Middle frontal gyrus (tissue), 1 donor: Measurements from ENCODE around the gene UGT3A1.
A peak's percentile ranks its signal among the peaks of the same experiment; 100 is the strongest.
"Not testable (repeated sequence)": the region's sequence is repeated elsewhere in the genome, so short reads cannot be mapped to it uniquely, and the experiment has no call there.

Experiments
- DNase-seq: peaks from one replicate; pipeline ENCODE4 v3.0.0-alpha.2; 2015; ENCODE audit warnings: low spot score; ENCODE audit errors: extremely low spot score

Gene UGT3A1

GRCh38 chr5:35990520-35990919, 670 bp downstream of the UGT3A1 start:
- no peak for DNase-seq

GRCh38 chr5:35988529-35988928, 2.7 kb downstream of the UGT3A1 start:
- no peak for DNase-seq

GRCh38 chr5:35987776-35988175, 3.4 kb downstream of the UGT3A1 start:
- no peak for DNase-seq

- no peak for DNase-seq
These were observed 11.5 kb downstream of the UGT3A1 start for GRCh38 chr5:35979715-35980114.

- DNase-seq, result not testable (repeated sequence)
These were observed 14.3 kb downstream of the UGT3A1 start for GRCh38 chr5:35976859-35977258.

- DNase-seq, result no peak
These were observed 16.6 kb downstream of the UGT3A1 start for GRCh38 chr5:35974570-35974969.

- no peak for DNase-seq
These were observed 19.3 kb downstream of the UGT3A1 start for GRCh38 chr5:35971878-35972210.

GRCh38 chr5:35971186-35971877, 19.9 kb downstream of the UGT3A1 start:
- no peak for DNase-seq

- DNase-seq, result no peak
These were observed 27.8 kb downstream of the UGT3A1 start for GRCh38 chr5:35963381-35963843.

- no peak for DNase-seq
These were observed 30.9 kb downstream of the UGT3A1 start for GRCh38 chr5:35960328-35960727.

- DNase-seq, result no peak
These were observed 34.8 kb downstream of the UGT3A1 start for GRCh38 chr5:35956429-35956828.

- DNase-seq, result no peak
These were observed 37.0 kb downstream of the UGT3A1 start for GRCh38 chr5:35954175-35954574.

GRCh38 chr5:35947085-35947484, 44.1 kb downstream of the UGT3A1 start:
- DNase-seq, result no peak

GRCh38 chr5:35939639-35940038, 51.6 kb downstream of the UGT3A1 start:
- DNase-seq, result no peak

GRCh38 chr5:35938568-35939227, 52.5 kb downstream of the UGT3A1 start, which contains the start of gene CAPSL:
Gene CAPSL (minus strand): TSS chr5:35938622. CDS start chr5:35921120, 17,502 bp downstream.
- DNase-seq, result no peak

- DNase-seq, result peak; percentile 36
These were observed 64.7 kb downstream of the UGT3A1 start for GRCh38 chr5:35926389-35927051.

- DNase-seq, result peak; percentile 58
These were observed 66.1 kb downstream of the UGT3A1 start for GRCh38 chr5:35924950-35925722.

GRCh38 chr5:35924122-35924949, 66.9 kb downstream of the UGT3A1 start:
- no peak for DNase-seq

- DNase-seq, result no peak
These were observed 68.7 kb downstream of the UGT3A1 start for GRCh38 chr5:35922468-35922867.

GRCh38 chr5:35921930-35922329, 69.3 kb downstream of the UGT3A1 start:
- DNase-seq, result no peak

GRCh38 chr5:35920890-35921289, 70.3 kb downstream of the UGT3A1 start:
- DNase-seq, result peak; percentile 25
